Muscle of arm (tissue), 12 donors: ENCODE results near the gene GBA3. TPM values are rescaled to one million over a fixed set of nuclear protein-coding genes. Genes with fewer than 3 reads are reported as not detected.

Source experiments
- DNase-seq: peaks from one replicate; pipeline ENCODE4 v3.0.0-alpha.2; 2013
- polyA plus RNA-seq, 12 donors: library from polyadenylated mRNA; unstranded; fragments of 120-200 nt; gene quantifications; one replicate each; pipeline ENCODE4 v1.2.1, GENCODE V29; 2013; ENCODE audit not compliant: insufficient read length in 12 of 12

The GBA3 gene
- polyA plus RNA-seq, 12 donors: 0.12 to 0.50 (median 0.39) TPM; not detected in 3

- DNase-seq: no peak
These were observed 88.1 kb downstream of the GBA3 start for GRCh38 chr4:22780797-22781196.

- no peak for DNase-seq
These were observed 95.1 kb downstream of the GBA3 start for GRCh38 chr4:22787753-22788375.

- no peak for DNase-seq
These were observed 97.9 kb downstream of the GBA3 start for GRCh38 chr4:22790631-22791030.

GRCh38 chr4:22794732-22795131, 102.0 kb downstream of the GBA3 start:
- no peak for DNase-seq

GRCh38 chr4:22801391-22801790, 108.7 kb downstream of the GBA3 start:
- DNase-seq: no peak

GRCh38 chr4:22802876-22803275, 110.1 kb downstream of the GBA3 start:
- peak; percentile 18 for DNase-seq

GRCh38 chr4:22803512-22803911, 110.8 kb downstream of the GBA3 start:
- no peak for DNase-seq

- no peak for DNase-seq
These were observed 122.2 kb downstream of the GBA3 start for GRCh38 chr4:22814906-22815305.

GRCh38 chr4:22824091-22824490, 131.4 kb downstream of the GBA3 start:
- no peak for DNase-seq

- DNase-seq: no peak
These were observed 149.8 kb downstream of the GBA3 start for GRCh38 chr4:22842360-22843018.

- no peak for DNase-seq
These were observed 155.6 kb downstream of the GBA3 start for GRCh38 chr4:22848332-22848731.

GRCh38 chr4:22850055-22850454, 157.3 kb downstream of the GBA3 start:
- no peak for DNase-seq

GRCh38 chr4:22850630-22851029, 157.9 kb downstream of the GBA3 start:
- no peak for DNase-seq

- DNase-seq: no peak
These were observed 164.7 kb downstream of the GBA3 start for GRCh38 chr4:22857411-22857810.

GRCh38 chr4:22859318-22859717, 166.6 kb downstream of the GBA3 start:
- DNase-seq: no peak

Other genes with a start within 250 kb of the GBA3 start
- 100 to 1,000 TPM in 1 of 12 donors, 10 to 100 TPM in 10, not detected in 1; 48.4 to 110 (median 57.5) TPM for gene ADGRA3, start 176.9 kb upstream of the GBA3 start, polyA plus RNA-seq